ENCODE data around the gene GTSE1.

GTSE1 gene

DNA sequence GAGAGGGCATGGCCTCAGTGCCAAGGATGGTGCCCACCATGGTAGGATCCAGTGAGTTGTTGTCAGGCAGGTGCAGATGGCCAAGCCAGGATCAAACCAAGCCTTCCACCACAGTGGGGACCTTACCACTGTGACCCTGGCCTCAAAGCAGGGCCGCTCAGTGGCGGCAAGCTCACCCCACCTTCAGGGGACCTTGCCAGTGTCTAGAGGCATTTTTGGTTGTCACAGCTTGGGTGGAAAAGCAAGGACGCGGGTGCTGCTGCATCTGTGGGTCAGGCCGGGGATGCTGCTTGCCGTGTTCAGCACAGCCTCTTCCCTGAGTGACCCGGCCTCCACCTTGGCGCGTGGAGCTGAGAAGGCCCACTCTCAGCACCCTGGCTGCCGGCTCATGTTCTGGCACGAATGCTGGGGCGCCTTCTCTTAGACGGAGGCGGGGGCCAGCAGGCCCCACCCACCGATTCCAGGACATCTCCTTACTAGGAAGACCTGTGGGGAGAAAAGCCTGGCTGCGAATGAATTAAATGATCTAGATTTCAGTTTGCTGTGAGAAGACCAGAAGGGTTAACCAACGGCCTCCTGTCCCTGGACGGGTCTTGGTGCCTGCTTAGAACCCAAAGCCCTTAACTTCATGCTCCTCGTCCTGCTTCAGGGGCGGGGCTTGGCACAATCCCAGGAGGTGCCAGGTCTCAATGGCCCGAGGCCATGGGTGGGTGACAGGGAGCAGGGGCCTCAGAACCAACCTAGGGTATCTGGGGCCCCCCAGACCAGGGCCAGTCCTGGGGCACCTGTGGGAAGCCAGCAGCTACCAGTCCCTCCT is 57.7 kb downstream of the GTSE1 start:
- no peak for DNase-seq

DNA sequence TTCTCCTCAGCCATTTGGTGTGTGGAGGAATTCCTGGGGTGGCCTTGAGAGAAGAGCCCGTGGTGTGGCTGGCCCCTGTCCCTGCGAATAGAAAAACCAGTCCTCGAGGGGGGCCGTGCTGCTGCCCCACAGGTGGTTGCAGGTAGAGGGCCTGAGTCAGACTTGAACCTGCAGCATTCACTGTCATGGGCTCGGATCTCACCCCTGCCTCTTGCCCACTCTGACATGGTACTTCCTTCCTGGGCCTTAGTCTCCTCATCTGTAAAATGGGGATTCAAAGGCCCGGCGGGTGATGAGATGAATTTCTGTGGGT is 58.3 kb downstream of the GTSE1 start:
- DNase-seq, result no peak

DNA sequence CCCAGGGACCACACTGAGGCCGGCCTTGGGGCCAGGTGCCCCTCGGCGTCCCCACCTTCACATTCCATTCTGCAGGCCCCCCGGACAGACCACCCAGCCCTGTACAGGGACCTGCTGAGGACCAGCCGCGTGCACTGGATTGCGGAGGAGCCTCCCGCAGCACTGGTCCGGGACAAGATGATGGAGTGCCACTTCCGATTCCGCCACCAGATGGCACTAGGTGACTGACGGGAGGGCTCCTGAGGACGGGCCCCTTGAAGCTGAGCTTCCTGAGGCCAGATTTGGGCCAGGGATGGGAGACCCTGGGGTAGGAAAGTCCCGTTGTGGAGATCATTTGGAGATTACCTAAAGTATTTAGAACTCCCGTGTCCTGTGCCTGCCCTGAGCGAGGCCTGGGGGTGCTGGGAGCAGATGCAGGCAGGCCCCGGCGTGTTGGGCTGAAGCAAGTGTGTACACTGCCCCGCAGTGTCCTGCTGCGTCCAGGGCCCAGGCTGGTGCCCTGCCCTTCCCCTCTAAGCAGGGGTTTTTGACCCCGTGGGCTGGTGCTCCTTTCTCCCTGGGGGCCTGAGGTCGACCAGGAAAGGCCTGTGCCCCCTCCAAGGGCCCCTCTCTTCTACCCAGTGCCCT is 58.8 kb downstream of the GTSE1 start:
- DNase-seq, result peak; percentile 26

DNA sequence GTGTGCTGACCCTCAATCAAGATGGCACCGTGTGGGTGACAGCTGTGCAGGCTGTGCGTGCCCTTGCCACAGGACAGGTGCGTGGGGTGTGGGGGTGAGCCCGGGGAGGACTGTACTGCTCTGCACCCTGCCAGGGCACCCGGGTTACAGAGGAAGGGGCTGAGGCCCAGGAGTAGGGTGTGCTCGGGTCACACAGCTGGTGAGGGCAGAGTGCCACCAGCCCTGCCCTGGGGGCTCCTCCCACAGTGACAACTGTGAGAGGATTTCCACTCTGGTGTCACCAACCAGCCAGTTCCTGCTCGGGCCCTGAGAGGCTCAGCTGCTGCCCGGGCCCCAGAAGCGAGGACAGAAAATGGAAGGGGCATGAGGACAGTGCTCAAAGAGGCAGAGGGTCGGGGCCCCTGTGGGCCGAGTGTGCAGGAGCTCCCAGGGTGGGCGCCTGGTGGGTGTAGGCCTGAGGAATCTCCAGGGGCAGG is 59.4 kb downstream of the GTSE1 start:
- no peak for DNase-seq

DNA sequence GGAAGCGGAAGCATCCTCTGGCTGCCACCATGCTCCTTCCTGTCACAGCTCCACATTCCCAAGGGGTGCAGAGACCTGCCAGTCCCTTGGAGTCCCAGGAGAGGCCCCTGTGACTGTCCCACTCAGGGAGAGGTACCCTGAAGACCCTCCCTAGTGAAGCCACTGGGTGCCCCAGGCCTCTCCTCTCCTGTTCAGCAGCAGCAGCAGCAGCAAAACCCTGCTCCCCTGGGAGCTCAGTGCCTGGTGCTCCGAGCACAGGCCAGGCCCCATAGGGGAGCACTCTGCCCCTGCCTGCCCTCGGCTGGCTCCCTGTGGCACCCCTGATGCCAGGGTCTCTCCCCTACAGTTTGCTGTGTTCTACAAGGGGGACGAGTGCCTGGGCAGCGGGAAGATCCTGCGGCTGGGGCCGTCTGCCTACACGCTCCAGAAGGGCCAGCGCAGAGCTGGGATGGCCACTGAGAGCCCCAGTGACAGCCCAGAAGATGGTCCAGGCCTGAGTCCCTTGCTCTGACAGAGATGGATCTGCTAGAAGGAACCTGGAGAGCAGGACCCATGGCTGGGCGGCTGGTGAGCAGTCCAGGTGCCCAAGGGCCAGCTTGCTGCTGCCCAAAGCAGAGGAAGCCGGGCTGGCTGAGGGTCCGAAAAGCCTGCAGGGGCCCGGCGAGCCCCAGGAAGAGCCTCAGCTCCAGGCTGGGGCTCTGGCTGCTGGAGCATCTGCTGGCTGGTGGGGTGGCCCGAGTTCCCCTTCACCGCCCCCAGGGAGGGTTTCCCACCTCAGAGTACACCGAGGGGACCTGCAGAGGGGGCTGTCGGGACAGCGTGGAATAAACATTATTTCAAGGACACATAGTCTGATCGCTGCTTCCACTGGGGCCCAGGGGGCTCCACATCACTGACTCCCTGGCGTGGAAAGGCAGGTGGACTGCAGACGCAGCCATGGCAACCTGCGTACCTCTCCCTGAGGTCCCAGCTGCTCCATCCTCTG is 60.1 kb downstream of the GTSE1 start:
- DNase-seq, result no peak

DNA sequence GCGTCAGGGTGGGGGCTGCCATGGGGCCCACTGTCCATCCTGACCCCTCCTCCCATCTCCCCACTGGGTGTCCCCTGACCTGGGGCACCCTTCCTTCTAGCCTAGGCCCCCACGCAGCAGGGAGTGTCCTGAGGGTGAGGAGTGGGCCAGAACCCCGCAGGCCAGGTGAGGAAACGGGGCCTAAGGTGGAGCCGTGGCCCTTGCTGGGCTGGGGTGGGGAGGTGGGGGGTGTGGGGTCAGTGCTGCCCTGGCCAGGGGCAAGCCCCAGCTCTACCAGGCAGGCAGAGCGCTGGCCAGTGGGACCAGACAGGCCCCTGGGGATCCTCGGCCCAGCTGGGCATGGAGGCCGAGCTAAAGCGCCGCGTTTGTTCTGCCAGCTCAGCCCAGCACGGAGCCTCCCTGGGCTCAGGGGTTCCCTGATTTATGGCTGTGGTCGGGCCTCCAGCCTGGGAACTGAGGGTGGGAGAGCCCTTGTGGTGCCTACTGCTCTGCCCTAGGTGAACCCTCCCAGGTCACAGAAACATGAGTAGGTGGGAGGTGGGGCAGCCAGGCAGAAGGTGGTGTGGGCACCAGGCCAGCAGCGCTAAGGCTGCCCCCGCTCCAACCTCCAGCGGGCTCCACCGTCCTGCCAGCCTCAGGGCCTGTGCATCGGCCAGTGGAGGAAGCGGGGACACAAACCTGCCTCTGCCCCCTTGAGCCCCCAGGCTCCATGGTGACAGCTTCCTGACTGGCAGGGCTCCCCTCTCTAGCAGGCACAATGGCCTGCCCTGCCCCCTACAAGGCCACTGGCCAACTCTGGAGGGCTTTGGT is 61.2 kb downstream of the GTSE1 start:
- DNase-seq, result no peak

DNA sequence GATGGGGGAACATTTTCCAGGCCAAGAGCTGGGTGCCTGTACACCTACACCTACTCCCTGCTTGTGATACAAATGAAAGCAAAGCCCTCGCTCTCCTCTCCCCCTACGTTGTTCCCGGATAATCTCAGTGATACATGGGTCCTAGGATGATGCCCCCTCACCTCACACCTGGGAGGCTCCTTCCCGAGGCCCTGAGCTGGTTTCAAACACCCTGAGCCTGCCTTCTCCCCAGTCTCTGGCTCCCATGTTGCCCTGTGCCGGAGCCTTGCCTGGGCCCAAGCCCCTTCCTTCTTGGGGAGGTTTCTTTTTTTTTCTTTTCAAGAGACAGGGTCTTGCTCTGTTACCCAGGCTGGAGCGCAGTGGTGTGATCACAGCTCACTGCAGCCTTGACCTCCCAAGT is 62.1 kb downstream of the GTSE1 start:
- DNase-seq, result no peak

DNA sequence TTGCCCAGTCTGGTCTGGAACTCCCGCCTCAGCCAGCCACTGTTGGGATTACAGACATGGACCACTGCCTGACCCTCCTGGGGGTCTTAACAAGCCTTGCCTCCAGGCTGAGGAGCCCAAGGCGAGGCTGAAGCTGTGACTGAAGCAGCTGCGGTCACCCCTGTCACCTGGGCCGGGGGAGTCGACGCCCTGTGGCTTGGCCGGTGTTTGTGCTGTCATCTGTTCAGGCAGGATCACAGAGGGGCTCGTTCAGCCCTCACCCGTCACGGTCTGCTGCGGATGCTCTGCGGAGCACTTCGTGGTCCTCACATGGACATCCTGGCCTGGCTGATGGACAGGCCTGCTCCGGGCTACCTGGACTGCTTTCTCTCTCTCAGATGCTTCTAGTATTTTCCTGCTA is 62.7 kb downstream of the GTSE1 start:
- DNase-seq, result no peak

DNA sequence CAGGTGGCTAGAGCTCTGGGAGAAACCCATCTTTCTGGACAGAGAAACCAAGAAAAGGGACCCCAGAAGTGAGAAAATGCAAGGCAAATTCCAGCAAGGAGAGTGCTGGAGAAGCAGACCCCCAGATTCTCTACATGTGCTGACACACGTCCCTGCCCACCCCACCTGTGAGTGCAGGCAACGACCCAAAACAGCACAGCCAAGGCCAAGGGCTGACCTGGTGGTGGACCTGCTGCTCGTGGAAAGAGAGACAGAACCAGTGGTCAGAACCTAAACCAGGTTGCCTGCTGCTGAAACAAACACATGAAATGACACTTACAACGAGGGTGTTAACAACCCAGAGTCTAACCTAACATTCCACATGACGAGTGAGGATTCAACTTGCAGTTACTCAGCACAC is 63.4 kb downstream of the GTSE1 start:
- DNase-seq, result no peak

DNA sequence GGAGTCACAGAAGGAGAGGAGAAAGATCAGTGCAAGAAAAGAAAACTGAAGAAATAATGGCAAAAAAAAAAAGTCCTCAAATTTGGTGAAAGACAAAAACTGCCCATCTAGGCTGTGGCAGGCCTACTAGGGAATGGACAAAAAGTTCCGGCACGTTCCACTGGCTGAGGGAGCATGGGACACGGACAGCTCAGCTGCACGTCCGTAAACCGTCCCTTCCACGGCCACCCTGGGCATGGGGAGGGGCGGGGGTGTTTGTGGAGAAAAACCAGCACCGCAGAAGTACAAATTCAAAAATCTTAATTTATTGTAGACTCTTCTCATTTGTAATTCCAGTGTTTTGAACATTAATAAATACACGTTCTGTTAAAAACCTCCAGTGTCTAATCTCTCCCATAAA is 64.2 kb downstream of the GTSE1 start:
- DNase-seq, result no peak

DNA sequence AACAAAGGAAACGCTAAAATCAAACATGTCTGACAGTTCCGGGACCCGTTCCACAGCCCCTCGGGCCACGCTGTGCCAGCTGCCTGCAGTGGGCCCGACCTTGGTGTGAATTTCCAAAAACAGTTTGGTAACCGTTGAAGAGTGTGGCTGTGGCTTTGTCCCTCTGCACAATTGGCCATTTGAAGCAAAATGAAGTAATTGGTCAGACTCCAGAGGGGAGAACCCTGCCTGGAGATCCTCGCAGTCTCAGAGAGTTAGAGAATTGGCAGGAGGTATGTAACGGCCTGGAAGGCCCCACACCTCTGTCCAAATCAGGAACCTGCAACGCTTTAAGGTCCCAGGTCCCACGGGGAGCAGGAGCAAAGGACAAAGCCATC is 65.1 kb downstream of the GTSE1 start:
- no peak for DNase-seq

DNA sequence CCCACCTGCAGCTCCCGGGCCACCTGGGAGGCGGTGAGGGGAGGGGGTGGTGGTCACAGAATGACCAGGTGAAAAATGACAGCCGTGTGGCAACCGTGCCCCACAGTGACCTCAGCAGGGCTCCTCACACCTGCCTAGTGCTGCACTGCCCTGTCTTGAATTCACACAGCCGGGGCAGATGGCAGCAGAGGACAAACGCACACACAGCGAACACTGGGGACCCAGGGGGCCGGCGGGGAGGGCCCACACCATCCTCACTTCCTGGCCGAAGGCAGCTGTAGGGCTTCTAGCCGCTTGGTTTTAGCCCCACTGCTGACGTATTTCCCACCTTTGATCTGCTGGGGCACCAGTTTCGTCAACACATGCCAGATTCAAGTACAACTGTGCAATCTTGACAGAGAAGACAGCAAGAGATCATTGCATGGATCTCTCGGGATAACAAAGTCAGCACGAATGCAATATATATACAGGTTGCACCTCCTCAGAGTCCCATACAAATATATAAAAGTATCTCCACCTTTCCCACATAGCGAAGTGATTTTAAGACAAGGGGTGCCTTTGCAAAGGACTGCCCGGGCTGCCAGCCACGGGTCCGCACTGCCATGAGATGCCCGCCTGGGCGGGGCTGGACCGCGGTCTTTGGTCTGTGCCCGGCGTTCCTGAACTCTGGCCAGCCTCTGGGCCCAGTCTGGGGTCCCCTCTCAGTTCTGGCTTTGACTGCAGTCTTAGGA is 65.7 kb downstream of the GTSE1 start:
- no peak for DNase-seq

DNA sequence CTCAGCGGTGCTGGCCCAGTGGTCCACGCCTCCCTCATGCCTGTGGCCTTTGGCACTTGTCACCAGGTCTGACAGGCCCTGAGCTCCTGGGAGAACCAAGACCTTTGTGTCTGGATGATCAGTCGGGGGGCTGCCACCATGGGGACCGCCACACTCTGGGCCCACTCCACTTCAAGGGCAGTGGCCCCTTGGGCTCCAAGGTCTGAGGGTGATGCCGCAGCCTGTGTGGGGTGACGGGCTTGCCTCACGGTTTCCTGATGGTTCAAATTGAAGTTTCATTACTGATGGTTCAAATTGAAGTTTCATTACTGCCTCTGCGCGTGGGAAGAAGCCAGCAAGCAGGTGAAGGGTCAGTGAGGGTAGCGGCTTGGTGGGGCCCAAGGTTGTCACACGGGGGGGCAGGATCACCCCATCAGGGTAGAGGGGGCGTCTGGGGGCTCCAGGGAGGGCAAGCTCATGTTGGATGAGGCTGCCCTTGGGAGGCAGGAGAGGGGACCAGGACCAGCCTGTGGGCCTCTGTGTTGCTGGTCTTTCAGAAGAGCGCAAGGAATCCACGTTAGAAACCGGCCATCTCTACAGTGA is 66.4 kb downstream of the GTSE1 start:
- DNase-seq, result no peak

DNA sequence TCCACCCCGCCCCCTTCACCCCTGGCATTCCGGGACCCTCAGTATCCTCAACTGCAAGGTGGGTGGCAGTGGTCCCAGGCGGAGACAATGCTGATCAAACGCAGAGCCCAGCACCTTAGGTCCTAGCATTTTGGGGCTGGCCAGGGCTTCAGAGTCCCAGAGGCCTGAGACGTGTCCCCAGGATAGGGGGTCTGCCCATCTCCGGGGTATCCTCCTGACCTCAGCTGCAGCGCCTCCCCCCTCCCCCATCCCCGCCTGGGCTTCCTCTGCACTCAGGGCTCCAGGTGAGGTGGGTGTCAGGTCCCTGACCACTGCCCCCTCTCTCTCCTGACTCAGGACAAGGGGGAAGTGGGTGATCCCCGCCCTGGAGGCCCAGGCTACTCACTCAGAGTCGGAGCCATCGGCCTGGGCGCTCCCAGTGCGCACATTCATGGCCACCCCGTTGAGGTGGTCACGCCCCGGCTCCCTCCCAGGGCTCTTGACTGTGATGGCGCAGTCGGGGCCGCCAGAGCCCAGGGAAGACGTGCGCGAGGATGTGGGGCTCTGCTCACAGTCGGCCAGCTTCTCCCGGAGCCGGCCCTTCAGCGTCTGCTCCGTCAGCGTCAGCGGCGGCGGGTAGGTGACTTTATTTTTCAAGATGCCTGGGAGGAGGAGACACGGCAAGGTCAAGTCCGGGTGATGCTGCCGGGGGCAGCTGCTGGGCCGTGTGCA is 67.1 kb downstream of the GTSE1 start:
- no peak for DNase-seq

DNA sequence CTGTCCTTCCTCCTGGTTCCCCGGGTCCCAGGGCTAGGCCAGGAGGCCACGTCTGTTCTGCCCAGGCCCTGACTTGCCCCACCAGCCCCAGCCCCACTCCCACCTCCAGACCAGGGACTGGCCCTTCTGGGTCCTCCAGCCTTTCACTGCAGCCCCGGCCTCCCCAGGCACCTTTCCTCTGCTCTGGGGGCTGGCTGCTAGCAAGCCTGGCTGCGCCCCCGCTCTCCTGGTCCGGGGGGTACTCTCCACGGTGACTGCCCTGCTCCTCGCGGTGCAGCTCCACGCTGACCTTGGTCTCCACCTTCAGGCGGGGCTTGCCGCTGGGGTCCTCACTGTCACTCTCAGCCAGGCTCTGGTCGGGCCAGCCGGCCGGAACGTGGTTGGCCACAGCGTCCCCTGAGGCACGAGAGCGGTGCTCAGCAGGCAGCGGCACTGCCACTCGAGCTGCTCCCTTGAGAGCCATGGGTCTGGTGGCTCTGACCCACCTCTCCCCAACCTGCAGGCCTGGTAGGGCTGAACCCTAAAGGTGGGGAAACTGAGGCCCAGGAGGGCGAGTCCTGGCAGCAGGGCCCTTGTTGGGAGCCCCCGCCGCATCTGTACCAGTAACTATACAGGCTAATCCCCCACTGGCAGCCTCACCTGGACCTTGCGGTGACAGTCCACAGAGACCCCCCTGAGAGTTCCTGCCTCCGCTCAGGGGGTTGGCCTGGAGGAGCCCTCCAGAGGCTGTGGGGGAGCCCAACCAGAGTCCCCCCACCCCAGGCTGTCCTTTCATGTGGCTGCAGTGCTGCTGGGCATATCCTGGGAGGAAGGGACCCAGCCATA is 67.9 kb downstream of the GTSE1 start:
- DNase-seq, result no peak

DNA sequence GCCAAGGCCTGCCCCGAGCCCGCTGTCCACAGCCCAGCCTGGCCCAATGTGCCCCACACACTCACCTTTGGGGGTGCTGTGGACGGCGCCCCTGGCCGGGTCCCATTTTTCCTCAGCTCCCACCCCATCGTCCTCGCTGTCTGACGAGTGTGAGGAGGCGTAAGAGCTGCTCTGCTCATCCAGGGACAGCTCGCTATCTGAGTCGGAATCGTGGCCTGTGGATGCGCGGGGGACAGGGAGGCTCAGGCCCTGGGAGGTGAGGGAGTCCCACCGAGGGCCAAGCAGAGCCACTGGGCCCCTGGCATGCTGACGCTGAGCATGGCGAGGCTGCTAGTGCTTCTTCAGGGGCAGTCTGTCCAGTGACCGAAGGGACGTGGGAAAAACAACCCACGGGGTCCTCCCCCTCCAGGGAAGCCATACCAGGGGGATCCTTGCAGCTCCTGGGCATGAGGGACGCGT is 68.5 kb downstream of the GTSE1 start:
- DNase-seq, result no peak

DNA sequence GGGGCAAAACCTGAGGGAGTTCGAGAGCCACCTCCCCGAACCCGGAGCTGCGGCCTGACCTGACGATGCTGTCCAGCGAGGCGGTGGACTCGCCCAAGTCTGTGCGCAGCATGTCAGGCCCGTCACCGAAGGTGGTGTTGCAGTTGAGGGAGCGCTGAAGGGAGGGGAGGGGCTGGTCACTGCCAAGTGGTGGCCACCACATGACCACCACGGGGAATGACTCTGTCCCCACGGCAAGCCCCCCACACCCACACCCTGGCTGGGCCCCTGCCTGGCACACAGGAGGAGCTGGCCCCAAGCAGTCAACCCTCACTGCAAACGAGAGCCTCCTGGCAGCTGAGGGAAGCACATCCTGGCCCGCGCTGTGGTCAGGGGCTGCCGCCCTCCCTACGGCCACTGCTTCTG is 69.7 kb downstream of the GTSE1 start:
- no peak for DNase-seq

DNA sequence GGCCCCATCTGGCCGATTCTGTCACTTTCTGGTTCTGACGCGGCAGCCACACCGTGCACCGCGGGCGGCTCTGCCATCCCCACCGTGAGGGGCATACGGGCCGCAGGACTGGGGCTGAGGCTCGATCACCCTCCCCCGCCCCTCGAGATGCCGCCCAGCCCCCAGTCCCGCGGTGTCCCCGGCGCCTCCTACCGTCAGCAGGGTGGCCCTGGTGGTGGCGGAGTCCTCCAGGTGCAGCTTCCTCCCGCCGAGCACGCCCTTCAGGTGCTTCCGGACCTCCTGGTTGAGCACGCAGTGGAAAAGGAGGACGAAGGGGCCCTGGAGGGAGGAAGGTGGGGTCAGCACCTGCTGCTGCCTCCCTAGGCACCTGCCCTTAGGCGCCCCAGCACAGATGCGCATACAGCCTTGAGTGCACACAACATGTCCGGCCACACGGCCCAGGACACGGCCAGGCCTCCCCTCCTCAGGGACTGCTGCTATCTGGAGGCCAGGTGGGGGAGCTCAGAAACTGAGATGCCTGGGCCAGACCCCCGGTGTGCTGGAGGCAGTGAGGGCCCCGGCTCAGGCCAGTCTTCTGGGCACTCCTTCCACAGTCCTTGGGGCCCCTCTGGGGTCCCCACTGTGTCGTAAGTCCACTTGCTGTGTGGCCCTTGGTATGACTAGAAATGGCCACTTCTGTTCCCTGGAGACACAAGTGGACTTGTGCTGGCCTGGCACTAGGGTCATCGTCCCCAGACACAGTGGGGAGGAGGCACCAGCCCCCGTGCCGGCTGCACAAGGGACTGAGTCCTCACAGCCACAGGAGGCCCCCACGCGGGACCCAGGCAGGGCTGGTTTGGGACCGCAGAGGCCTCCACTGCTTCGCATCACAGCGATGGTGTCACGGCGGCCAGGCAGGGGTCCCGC is 70.4 kb downstream of the GTSE1 start:
- DNase-seq, result no peak

DNA sequence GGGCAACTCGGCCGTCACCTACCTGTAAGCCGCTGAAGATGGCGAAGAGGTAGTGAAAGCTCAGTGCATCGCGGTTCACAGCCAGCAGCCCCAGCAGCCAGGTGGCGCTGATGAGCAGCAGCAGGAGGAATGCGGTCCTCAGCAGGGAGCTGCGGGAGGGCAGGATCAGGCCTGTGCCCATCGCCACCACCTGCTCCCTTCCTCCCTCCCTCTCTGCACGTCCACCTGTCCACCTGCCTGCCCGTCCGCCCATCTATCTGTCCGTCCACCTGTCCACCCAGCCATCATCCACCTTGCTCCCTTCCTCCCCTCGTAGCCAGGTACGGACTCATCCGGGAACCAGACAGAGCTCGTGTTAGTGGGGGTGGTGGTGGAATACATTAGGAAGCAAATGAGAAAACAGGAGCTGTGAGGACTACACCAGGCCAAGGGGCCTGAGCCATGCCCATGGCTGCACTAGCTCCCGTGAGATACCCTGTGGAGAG is 71.1 kb downstream of the GTSE1 start:
- DNase-seq, result peak; percentile 48
